ENCODE data around the gene UBD. TPM values are rescaled to one million over a fixed set of nuclear protein-coding genes. Genes with fewer than 3 reads are reported as not detected.

UBD gene
- total and polyA plus RNA-seq, 9 of the 15 experiments (the other 6 are each of a cell fraction or from before 2014, with no cell fraction given), result not detected

- TF ChIP-seq MGA (IDR thresholded peaks at IDR 0.05), result no peak
- TF ChIP-seq GATAD2B (IDR thresholded peaks at IDR 0.05; ENCODE audit: borderline replicate concordance), result no peak
- no peak for TF ChIP-seq MYNN (IDR thresholded peaks at IDR 0.05)
- no peak for TF ChIP-seq MYNN (CRISPR knock-in tag; IDR thresholded peaks at IDR 0.05)
- TF ChIP-seq NFE2 (IDR thresholded peaks at IDR 0.05; ENCODE audit: low read depth), result peak; percentile 76
- peak; percentile 86 for TF ChIP-seq MAFG (tag; conservative IDR thresholded peaks at IDR 0.05)
- TF ChIP-seq CLOCK (CRISPR knock-in tag; IDR thresholded peaks at IDR 0.05; ENCODE audit: borderline replicate concordance), result no peak
- TF ChIP-seq C11orf30 (IDR thresholded peaks at IDR 0.05; ENCODE audit: low read depth), result peak; percentile 81
- no peak for TF ChIP-seq ZNF174 (CRISPR knock-in tag; IDR thresholded peaks at IDR 0.05)
- TF ChIP-seq ZNF316 (IDR thresholded peaks at IDR 0.05), result peak; percentile 79
Measured at GRCh38 chr6:29527126-29527525, 32.4 kb downstream of the UBD start (continued).
